Lung microvascular endothelial cell (primary cell): Measurements from ENCODE around the gene TRMT11. TPM values are rescaled to one million over a fixed set of nuclear protein-coding genes. Genes with fewer than 3 reads are reported as not detected.
"Not testable (repeated sequence)": the region's sequence is repeated elsewhere in the genome, so short reads cannot be mapped to it uniquely, and the experiment has no call there.

Experiments used
- DNase-seq, 2 donors: peaks; one replicate each; pipeline versions ENCODE4 v3.0.0 to v3.0.0-alpha.2; 2010; ENCODE audit warnings: low read depth in 2 of 2
- total RNA-seq: library from RNA; depleted of rRNA; stranded (reverse); fragments of >200 nt; gene quantifications from 2 replicates; pipeline ENCODE4 v1.2.1, GENCODE V29; 2014

Gene TRMT11
- total RNA-seq, 1 donor from 2014 or later: 8.9 TPM

- no peak for DNase-seq
These were observed 5.3 kb downstream of the TRMT11 start for GRCh38 chr6:125991653-125992052.

- DNase-seq: no peak
These were observed 8.5 kb downstream of the TRMT11 start for GRCh38 chr6:125994670-125995488.

- DNase-seq: peak; percentile 71 to 79
These were observed 9.7 kb downstream of the TRMT11 start for GRCh38 chr6:125995972-125996580.

GRCh38 chr6:126002755-126003679, 16.7 kb downstream of the TRMT11 start:
- DNase-seq: peak in 1 of 2 donors; percentile 30

GRCh38 chr6:126007800-126008199, 21.5 kb downstream of the TRMT11 start:
- no peak for DNase-seq

GRCh38 chr6:126010040-126010439, 23.7 kb downstream of the TRMT11 start:
- no peak for DNase-seq

GRCh38 chr6:126015863-126016262, 29.5 kb downstream of the TRMT11 start:
- DNase-seq: peak in 1 of 2 donors; percentile 17

GRCh38 chr6:126016591-126016990, 30.3 kb downstream of the TRMT11 start:
- DNase-seq: no peak

- DNase-seq: no peak
These were observed 31.3 kb downstream of the TRMT11 start for GRCh38 chr6:126017668-126018067.

GRCh38 chr6:126020305-126021050, 34.1 kb downstream of the TRMT11 start:
- no peak for DNase-seq

- DNase-seq: not testable (repeated sequence)
These were observed 37.1 kb downstream of the TRMT11 start for GRCh38 chr6:126023474-126023873.

GRCh38 chr6:126026001-126026400, 39.7 kb downstream of the TRMT11 start:
- no peak for DNase-seq

GRCh38 chr6:126027601-126028000, 41.3 kb downstream of the TRMT11 start:
- DNase-seq: no peak

GRCh38 chr6:126030045-126030444, 43.7 kb downstream of the TRMT11 start:
- DNase-seq: no peak

GRCh38 chr6:126033696-126034095, 47.4 kb downstream of the TRMT11 start:
- DNase-seq: peak; percentile 84 to 86

- no peak for DNase-seq
These were observed 48.3 kb downstream of the TRMT11 start for GRCh38 chr6:126034656-126035055.

- no peak for DNase-seq
These were observed 49.4 kb downstream of the TRMT11 start for GRCh38 chr6:126035764-126036163.

GRCh38 chr6:126038234-126038633, 51.9 kb downstream of the TRMT11 start:
- DNase-seq: no peak

GRCh38 chr6:126039284-126039683, 52.9 kb downstream of the TRMT11 start:
- peak in 1 of 2 donors; percentile 14 for DNase-seq

- DNase-seq: no peak
These were observed 54.1 kb downstream of the TRMT11 start for GRCh38 chr6:126040394-126040793.

- DNase-seq: peak; percentile 53 to 81
These were observed 54.5 kb downstream of the TRMT11 start for GRCh38 chr6:126040826-126041225.
